GM06990 (cell line): Measurements from ENCODE around the gene CCNB1IP1.
"Not testable (repeated sequence)": the region's sequence is repeated elsewhere in the genome, so short reads cannot be mapped to it uniquely, and the experiment has no call there.

ENCODE experiments used
- DNase-seq: peaks from one replicate; pipeline ENCODE4 v3.0.0-alpha.2; 2011; ENCODE audit not compliant: insufficient read length; ENCODE audit errors: extremely low read depth
- H3K27me3 ChIP-seq: replicated peaks from 2 replicates; pipeline ENCODE4 v1.6.0; 2011; ENCODE audit warnings: low read length; ENCODE audit not compliant: control insufficient read depth, insufficient read depth
- H3K36me3 ChIP-seq: 2 replicates; pipeline ENCODE4 v1.5.1; 2011; ENCODE audit warnings: low read length; ENCODE audit not compliant: control insufficient read depth, insufficient read depth
- H3K4me3 ChIP-seq: replicated peaks from 2 replicates; pipeline ENCODE4 v1.5.1; 2011; ENCODE audit warnings: low read depth, mild to moderate bottlenecking, control low read depth, low read length
- TF ChIP-seq, protein P1 (sequence below): IDR thresholded peaks from 2 replicates; pipeline ENCODE4 v1.5.1; 2011; ENCODE audit warnings: low read length, control low read depth, mild to moderate bottlenecking, inconsistent platforms; ENCODE audit not compliant: insufficient read depth, poor library complexity, severe bottlenecking

Gene CCNB1IP1

DNA sequence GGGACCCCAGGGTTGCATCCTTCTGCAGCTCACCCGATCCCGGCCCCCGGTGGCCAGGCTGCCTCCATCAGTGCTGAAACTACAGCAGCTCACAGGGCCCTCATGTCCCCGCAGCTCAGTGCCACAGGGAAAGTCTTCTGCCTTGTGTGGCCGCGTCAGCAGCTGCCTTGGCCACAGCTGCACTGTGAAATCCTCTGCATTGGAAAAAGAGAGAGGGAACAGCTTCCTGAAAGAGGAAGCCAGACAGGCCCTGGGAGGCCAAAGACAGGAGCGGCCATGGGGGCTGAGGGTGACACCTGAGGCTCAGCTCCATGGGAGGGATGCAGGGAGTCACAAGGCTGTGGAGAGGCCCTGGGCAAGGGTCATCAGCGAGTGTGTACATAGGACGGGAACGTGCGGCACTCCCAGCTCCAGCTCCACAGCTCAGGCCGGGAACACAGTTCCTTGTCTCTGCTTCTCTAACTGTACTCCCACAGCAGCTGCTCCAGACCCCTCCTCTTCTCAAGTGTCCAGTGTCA is 43.1 kb upstream of the CCNB1IP1 start:
- H3K27me3 ChIP-seq: no peaks in the 10 kb centered on the region
- TF ChIP-seq, protein P1, sequence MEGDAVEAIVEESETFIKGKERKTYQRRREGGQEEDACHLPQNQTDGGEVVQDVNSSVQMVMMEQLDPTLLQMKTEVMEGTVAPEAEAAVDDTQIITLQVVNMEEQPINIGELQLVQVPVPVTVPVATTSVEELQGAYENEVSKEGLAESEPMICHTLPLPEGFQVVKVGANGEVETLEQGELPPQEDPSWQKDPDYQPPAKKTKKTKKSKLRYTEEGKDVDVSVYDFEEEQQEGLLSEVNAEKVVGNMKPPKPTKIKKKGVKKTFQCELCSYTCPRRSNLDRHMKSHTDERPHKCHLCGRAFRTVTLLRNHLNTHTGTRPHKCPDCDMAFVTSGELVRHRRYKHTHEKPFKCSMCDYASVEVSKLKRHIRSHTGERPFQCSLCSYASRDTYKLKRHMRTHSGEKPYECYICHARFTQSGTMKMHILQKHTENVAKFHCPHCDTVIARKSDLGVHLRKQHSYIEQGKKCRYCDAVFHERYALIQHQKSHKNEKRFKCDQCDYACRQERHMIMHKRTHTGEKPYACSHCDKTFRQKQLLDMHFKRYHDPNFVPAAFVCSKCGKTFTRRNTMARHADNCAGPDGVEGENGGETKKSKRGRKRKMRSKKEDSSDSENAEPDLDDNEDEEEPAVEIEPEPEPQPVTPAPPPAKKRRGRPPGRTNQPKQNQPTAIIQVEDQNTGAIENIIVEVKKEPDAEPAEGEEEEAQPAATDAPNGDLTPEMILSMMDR: no peak
- no peak overlapping the region for H3K4me3 ChIP-seq
- H3K36me3 ChIP-seq: peaks cover 49% of the 10 kb centered on the region
- DNase-seq: no peak

DNA sequence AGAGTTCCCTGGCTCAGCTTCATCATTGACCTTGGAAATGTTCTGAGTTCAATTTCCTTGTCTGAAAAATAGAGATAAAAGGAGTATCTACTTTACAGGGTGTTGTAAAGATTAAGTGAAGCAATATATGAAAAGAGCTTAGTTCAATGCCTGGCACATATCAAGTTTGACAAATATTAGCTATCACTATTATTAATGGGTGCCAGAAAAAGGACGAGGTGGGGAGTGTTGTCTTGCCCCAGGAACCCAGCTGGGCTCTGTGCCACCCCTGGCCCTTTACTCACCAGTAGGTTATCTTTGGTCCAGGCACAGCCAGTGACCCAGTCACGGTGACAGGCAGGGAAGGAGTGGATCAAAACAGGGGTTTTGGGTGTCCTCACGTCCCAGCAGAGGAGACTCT is 42.4 kb upstream of the CCNB1IP1 start:
- peaks cover 51% of the 10 kb centered on the region for H3K36me3 ChIP-seq
- no peaks in the 10 kb centered on the region for H3K27me3 ChIP-seq

DNA sequence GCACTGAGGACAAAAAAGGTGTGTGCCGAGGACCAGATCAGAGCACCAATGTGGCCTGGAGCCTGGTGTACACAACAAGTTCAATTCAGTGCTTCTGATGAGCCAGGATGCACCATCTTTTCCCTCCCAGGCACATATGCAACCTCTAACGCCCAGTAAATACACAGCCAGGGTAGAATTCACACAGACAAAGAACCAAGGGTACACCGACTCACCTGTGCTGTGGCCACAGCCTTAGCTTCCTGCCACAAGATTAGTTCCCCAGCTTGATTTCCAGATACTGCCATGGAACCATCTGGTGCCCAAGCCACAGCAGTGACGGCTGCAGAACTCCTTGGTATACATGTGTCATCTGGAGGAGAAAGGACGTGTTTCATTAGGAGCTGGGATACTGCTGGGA is 39.7 kb upstream of the CCNB1IP1 start:
- Histone ChIP-seq H3K27me3 (no peaks in the 10 kb centered on the region), H3K36me3 (peaks cover 43% of the 10 kb centered on the region), H3K4me3 (no peak overlapping the region)
- no peak for DNase-seq
- TF ChIP-seq, protein P1: no peak

More for the DNA sequence above, 42.4 kb upstream of the CCNB1IP1 start:
- DNase-seq: no peak
- TF ChIP-seq, protein P1: no peak
- no peak overlapping the region for H3K4me3 ChIP-seq

DNA sequence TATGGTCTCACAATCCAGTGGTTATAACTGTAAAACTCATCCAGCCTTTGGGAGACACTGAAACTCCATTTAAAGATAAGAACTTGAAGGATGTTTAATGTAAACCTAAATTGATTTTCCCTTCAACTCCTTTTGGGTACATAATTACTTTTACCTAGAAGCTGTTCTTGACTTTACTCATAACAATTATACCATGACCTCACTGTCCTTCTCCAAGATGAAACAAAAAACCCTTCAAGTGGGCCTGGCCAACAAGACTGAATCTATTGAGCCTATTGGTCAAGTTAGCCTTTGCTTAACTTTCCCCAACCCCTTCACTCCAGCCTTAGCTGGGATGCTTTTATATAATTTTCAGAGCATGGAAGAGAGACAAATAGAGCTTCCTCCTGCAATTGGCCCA is 32.8 kb upstream of the CCNB1IP1 start:
- no peaks in the 10 kb centered on the region for H3K27me3 ChIP-seq
- H3K36me3 ChIP-seq: peaks cover 16% of the 10 kb centered on the region
- TF ChIP-seq, protein P1: no peak
- DNase-seq: no peak
- no peak overlapping the region for H3K4me3 ChIP-seq

DNA sequence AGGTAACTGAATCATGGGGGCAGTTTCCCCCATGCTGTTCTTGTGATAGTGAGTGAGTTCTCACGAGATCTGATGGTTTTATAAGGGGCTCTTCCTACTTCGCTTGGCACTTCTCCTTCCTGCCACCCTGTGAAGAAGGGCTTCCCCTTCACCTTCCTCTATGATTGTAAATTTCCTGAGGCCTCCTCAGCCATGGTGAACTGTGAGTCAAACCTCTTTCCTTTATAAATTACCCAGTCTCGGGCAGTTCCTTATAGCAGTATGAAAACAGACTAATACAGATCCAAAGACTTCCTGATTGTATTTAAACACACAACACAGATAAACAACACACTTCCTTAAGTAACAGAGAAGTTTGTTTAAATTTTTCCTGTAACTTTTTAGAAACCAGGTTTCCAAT is 25.4 kb upstream of the CCNB1IP1 start:
- H3K36me3 ChIP-seq: peaks cover 17% of the 10 kb centered on the region
- H3K27me3 ChIP-seq, DNase-seq, H3K4me3 ChIP-seq: not testable (repeated sequence)

DNA sequence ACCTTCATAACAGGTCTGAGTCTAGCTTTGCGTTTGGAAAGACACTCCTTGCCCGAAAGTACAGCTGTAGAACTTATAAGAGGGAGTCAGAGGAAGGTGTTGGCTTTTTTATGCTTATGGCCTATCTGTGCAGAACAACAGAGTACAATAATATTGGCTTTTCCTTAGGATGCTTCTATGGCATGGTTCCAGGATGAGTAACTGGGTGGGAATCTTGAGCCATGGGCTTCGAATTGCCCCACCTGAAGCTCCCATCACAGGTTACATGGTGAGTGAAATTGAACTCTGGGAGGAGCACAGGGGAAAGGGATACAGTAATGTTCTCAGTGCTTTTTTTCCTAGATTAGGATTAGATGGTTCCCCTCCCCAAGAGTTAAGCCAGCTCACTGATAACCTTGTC is 23.3 kb upstream of the CCNB1IP1 start:
- H3K27me3 ChIP-seq: no peaks in the 10 kb centered on the region
- H3K4me3 ChIP-seq: no peak overlapping the region
- peaks cover 19% of the 10 kb centered on the region for H3K36me3 ChIP-seq
- no peak for DNase-seq
- TF ChIP-seq, protein P1: no peak
